Adipocyte (in vitro differentiated cells): ENCODE results near the gene MVB12A.

Source experiments
- DNase-seq: peaks from one replicate; pipeline ENCODE4 v3.0.0-alpha.2; 2015; ENCODE audit warnings: low read depth
- H3K27me3 ChIP-seq: replicated peaks from 2 replicates; pipeline ENCODE4 v1.7.0; 2013; ENCODE audit warnings: mild to moderate bottlenecking, low read length, moderate library complexity; ENCODE audit not compliant: control insufficient read depth, insufficient read depth
- H3K36me3 ChIP-seq: 2 replicates; pipeline ENCODE4 v1.7.0; 2013; ENCODE audit warnings: low read length, mild to moderate bottlenecking, moderate library complexity; ENCODE audit not compliant: control insufficient read depth, insufficient read depth, severe bottlenecking
- H3K4me1 ChIP-seq: 2 replicates; pipeline ENCODE4 v1.7.0; 2013; ENCODE audit warnings: mild to moderate bottlenecking, low read length, moderate library complexity; ENCODE audit not compliant: control insufficient read depth, insufficient read depth
- H3K4me3 ChIP-seq: 2 replicates; pipeline ENCODE4 v1.7.0; 2013; ENCODE audit warnings: mild to moderate bottlenecking, low read length, moderate library complexity
- H3K9ac ChIP-seq: 2 replicates; pipeline ENCODE4 v1.7.0; 2013; ENCODE audit warnings: mild to moderate bottlenecking, low read length, moderate library complexity
- H3K9me3 ChIP-seq: 2 replicates; pipeline ENCODE4 v1.7.0; 2013; ENCODE audit warnings: mild to moderate bottlenecking, low read length, moderate library complexity; ENCODE audit not compliant: control insufficient read depth

The MVB12A gene

DNA sequence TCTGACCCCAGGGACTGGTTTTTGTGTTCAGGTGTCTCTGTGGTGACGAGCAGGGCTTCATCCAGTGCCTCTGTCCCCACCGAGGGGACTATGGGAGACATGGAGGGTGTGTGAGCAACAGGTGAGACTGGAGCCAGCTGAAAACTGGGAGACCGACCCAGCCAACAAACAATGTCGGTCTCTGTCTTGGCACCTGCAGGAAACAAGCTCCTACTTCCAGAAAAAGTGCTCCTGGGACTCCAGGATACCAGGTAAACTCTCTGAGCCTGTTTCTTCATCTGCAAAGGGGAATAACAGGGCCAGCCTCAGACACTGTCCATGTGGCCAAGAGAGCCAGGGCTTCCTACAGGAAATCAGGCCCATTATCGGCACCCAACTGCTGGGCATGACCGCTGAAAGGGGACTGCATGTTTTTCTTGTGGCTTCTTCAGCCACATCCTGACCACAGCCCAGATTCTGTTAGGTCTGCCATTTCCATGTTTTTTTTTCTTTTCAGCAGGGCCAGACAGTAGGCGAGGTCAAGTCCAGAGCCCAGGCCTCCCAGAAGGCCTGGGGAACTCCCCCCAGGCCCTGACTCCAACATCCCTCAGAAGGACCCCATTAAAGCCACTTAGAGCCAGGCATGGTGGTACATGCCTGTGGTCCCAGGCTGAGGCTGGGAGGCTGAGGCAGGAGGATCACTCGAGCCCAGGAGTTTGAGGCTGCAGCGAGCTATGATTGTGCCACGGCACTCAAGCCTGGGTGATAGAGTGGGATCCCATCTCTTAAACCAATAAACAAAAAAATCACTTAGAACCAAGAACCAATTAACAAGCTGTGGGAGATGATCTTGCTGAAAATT is 13.6 kb upstream of the MVB12A start:
- no peak overlapping the region for H3K9ac ChIP-seq
- peak overlapping the region; percentile 32 for H3K4me3 ChIP-seq
- H3K4me1 ChIP-seq = peaks cover 9% of the 10 kb centered on the region
- H3K9me3 ChIP-seq = no peaks in the 10 kb centered on the region
- H3K36me3 ChIP-seq = no peaks in the 10 kb centered on the region
- DNase-seq = no peak
- no peaks in the 10 kb centered on the region for H3K27me3 ChIP-seq

GRCh38 chr19:17406887-17407196 is 13.0 kb upstream of the MVB12A start:
- Histone ChIP-seq H3K4me3 (peak overlapping the region; percentile 32), H3K9ac (no peak overlapping the region), H3K36me3 (no peaks in the 10 kb centered on the region), H3K27me3 (no peaks in the 10 kb centered on the region), H3K4me1 (peaks cover 9% of the 10 kb centered on the region), H3K9me3 (no peaks in the 10 kb centered on the region)
- DNase-seq = no peak

- Histone ChIP-seq H3K27me3 (no peaks in the 10 kb centered on the region), H3K36me3 (no peaks in the 10 kb centered on the region), H3K9ac (no peak overlapping the region), H3K9me3 (no peaks in the 10 kb centered on the region), H3K4me3 (no peak overlapping the region), H3K4me1 (peaks cover 9% of the 10 kb centered on the region)
- no peak for DNase-seq
These were observed 9.9 kb upstream of the MVB12A start for GRCh38 chr19:17409990-17410389.

- no peak for DNase-seq
- H3K36me3 ChIP-seq = no peaks in the 10 kb centered on the region
- H3K4me1 ChIP-seq = peaks cover 4% of the 10 kb centered on the region
- no peaks in the 10 kb centered on the region for H3K9me3 ChIP-seq
- no peak overlapping the region for H3K9ac ChIP-seq
- H3K4me3 ChIP-seq = no peak overlapping the region
- H3K27me3 ChIP-seq = no peaks in the 10 kb centered on the region
These were observed 8.0 kb upstream of the MVB12A start for GRCh38 chr19:17411801-17412200.

GRCh38 chr19:17414097-17414496 is 5.8 kb upstream of the MVB12A start:
- H3K36me3 ChIP-seq = no peaks in the 10 kb centered on the region
- no peaks in the 10 kb centered on the region for H3K27me3 ChIP-seq
- H3K9ac ChIP-seq = no peak overlapping the region
- DNase-seq = no peak
- peaks cover 9% of the 10 kb centered on the region for H3K4me1 ChIP-seq
- H3K9me3 ChIP-seq = no peaks in the 10 kb centered on the region
- no peak overlapping the region for H3K4me3 ChIP-seq

GRCh38 chr19:17415121-17415520 is 4.7 kb upstream of the MVB12A start:
- Histone ChIP-seq H3K36me3 (no peaks in the 10 kb centered on the region), H3K9ac (peak overlapping the region; percentile 60), H3K27me3 (no peaks in the 10 kb centered on the region), H3K4me3 (no peak overlapping the region), H3K9me3 (no peaks in the 10 kb centered on the region), H3K4me1 (peaks cover 12% of the 10 kb centered on the region)
- no peak for DNase-seq

DNA sequence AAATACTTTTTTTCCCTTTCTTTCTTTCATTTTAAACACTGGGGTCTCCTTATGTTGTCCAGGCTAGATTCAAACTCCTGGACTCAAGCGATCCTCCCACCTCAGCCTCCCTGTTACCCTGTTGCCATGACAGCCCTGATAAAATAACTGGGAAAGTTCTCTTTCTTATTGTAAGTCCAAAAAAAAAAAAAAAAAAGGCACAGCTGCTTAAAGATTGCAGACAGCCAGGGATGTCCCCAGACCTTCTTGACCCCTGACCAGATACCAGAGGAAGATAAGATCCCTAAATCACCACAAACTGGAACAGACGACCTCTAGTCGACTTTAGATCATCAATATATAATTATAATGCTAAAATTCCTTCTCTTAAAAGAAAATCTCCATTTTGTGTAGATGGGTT is 1.1 kb upstream of the MVB12A start:
- DNase-seq = no peak
- H3K9ac ChIP-seq = peak overlapping the region; percentile 86

DNA sequence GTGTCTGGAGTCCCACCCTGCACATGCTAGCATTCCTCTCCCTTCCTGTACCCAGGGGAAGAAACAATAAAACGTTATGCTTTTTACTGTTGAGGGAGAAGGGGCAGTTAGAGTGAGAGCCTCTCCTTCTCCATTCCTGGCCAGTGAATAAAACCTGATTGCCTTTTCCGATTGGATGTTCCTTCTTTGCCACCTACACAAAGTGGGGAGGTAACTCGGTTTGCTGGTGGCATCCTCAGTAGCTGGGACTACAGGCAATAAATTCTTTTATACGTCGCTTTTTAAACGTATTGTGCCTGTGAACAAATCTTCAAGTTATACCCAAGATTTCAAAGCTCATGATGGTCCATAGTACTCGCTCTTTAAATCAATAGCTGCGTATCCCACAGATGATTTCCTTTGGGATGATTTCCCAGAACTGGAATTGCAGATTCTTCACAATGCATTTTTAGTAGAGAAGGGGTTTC is 660 bp upstream of the MVB12A start:
- DNase-seq = no peak
- H3K27me3 ChIP-seq = no peaks in the 10 kb centered on the region
- H3K4me3 ChIP-seq = peak overlapping the region; percentile 82
- H3K9me3 ChIP-seq = no peaks in the 10 kb centered on the region
- H3K9ac ChIP-seq = peak overlapping the region; percentile 86
- H3K36me3 ChIP-seq = peaks cover 6% of the 10 kb centered on the region
- peaks cover 18% of the 10 kb centered on the region for H3K4me1 ChIP-seq

More for the DNA sequence above, 1.1 kb upstream of the MVB12A start:
- peak overlapping the region; percentile 82 for H3K4me3 ChIP-seq
- no peaks in the 10 kb centered on the region for H3K27me3 ChIP-seq
- H3K36me3 ChIP-seq = peaks cover 4% of the 10 kb centered on the region
- no peaks in the 10 kb centered on the region for H3K9me3 ChIP-seq
- peaks cover 18% of the 10 kb centered on the region for H3K4me1 ChIP-seq

- Histone ChIP-seq H3K9me3 (no peaks in the 10 kb centered on the region), H3K9ac (peak overlapping the region; percentile 90), H3K27me3 (no peaks in the 10 kb centered on the region), H3K4me1 (peaks cover 18% of the 10 kb centered on the region), H3K36me3 (peaks cover 6% of the 10 kb centered on the region), H3K4me3 (peak overlapping the region; percentile 96)
- no peak for DNase-seq
These were observed 653 bp downstream of the MVB12A start for GRCh38 chr19:17420475-17420924.

DNA sequence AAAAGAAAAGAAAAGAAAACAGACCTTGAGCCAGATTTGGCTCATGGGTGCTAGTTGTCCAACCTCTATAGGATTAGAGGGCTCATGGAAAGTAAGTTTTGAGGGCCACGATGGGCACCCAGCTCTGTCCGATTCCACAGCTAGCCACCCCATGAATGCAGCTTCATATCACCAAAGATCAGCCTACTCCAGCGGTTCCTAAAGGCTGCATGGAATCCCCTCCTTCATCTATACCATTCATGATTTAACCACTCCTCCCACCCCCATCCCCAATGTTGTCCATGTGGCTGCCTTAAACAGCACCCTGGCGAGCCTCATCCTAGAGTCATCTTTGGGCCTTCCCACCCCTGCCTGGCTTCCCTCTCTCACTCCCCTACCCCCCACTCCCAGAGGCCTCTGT is 2.1 kb downstream of the MVB12A start:
- peaks cover 15% of the 10 kb centered on the region for H3K4me1 ChIP-seq
- H3K9ac ChIP-seq = no peak overlapping the region
- no peaks in the 10 kb centered on the region for H3K27me3 ChIP-seq
- no peak for DNase-seq
- no peaks in the 10 kb centered on the region for H3K9me3 ChIP-seq
- H3K36me3 ChIP-seq = peaks cover 6% of the 10 kb centered on the region
- H3K4me3 ChIP-seq = no peak overlapping the region

- H3K4me3 ChIP-seq = no peak overlapping the region
- H3K9ac ChIP-seq = no peak overlapping the region
- H3K27me3 ChIP-seq = no peaks in the 10 kb centered on the region
- DNase-seq = no peak
- no peaks in the 10 kb centered on the region for H3K9me3 ChIP-seq
- H3K36me3 ChIP-seq = peaks cover 6% of the 10 kb centered on the region
- peaks cover 14% of the 10 kb centered on the region for H3K4me1 ChIP-seq
These were observed 3.8 kb downstream of the MVB12A start for GRCh38 chr19:17423429-17424208.
